ENCODE results near the gene RPS24.

DNA sequence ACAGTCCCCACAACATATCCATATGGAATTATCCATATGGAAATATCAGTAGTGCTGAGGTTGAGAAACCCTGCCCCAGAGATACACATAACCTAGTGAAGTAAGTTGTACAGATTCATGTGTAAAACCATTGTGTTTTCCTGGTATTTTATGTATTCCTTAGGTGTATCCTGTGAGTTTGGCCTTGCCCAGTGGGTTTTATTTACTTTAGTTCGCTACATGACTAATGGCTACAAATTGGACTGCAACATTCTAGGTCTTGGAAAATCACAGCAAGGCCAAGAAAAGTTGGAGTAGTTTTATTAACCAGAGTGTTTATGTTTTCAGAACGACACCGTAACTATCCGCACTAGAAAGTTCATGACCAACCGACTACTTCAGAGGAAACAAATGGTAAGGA is 1.4 kb downstream of the RPS24 start:
- TF ChIP-seq TARDBP (CRISPR knock-in tag; IDR thresholded peaks at IDR 0.05) (no peak), CEBPG (CRISPR knock-in tag; IDR thresholded peaks at IDR 0.05) (no peak), KLF15 (CRISPR knock-in tag; IDR thresholded peaks at IDR 0.05; ENCODE audit: borderline replicate concordance) (no peak), ZNF207 (IDR thresholded peaks at IDR 0.05; ENCODE audit: borderline replicate concordance) (no peak), PITX1 (CRISPR knock-in tag; IDR thresholded peaks at IDR 0.05) (no peak), ZNF230 (CRISPR knock-in tag; IDR thresholded peaks at IDR 0.05) (no peak), HNRNPH1 (optimal IDR thresholded peaks at IDR 0.05; ENCODE audit: low read depth, low read length) (no peak), TCF12 (IDR thresholded peaks at IDR 0.05) (no peak), TCF12 (CRISPR knock-in tag; IDR thresholded peaks at IDR 0.05) (no peak), ZNF24 (IDR thresholded peaks at IDR 0.05) (no peak), ZNF225 (CRISPR knock-in tag; IDR thresholded peaks at IDR 0.05) (no peak), ZNF883 (CRISPR knock-in tag; IDR thresholded peaks at IDR 0.05; ENCODE audit: not compliant biosample characterization) (no peak)
- TF ChIP-seq, protein P1, sequence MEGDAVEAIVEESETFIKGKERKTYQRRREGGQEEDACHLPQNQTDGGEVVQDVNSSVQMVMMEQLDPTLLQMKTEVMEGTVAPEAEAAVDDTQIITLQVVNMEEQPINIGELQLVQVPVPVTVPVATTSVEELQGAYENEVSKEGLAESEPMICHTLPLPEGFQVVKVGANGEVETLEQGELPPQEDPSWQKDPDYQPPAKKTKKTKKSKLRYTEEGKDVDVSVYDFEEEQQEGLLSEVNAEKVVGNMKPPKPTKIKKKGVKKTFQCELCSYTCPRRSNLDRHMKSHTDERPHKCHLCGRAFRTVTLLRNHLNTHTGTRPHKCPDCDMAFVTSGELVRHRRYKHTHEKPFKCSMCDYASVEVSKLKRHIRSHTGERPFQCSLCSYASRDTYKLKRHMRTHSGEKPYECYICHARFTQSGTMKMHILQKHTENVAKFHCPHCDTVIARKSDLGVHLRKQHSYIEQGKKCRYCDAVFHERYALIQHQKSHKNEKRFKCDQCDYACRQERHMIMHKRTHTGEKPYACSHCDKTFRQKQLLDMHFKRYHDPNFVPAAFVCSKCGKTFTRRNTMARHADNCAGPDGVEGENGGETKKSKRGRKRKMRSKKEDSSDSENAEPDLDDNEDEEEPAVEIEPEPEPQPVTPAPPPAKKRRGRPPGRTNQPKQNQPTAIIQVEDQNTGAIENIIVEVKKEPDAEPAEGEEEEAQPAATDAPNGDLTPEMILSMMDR (CRISPR knock-in tag; IDR thresholded peaks at IDR 0.05) = no peak
- TF ChIP-seq, protein P2, sequence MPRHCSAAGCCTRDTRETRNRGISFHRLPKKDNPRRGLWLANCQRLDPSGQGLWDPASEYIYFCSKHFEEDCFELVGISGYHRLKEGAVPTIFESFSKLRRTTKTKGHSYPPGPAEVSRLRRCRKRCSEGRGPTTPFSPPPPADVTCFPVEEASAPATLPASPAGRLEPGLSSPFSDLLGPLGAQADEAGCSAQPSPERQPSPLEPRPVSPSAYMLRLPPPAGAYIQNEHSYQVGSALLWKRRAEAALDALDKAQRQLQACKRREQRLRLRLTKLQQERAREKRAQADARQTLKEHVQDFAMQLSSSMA (CRISPR knock-in tag; IDR thresholded peaks at IDR 0.05) = no peak

All from HepG2 (cell line).